OCI-LY3 (cell line): ENCODE data around the gene PIH1D1.

ENCODE experiments used
- EZH2phosphoT487 ChIP-seq: fragments of 200-600 bp; shearing (Covaris generic); IDR thresholded peaks from 2 replicates; pipeline ENCODE4 v1.6.1; 2018; ENCODE audit warnings: antibody characterized with exemption, mixed run types, low read depth
- TF ChIP-seq, protein P1 (sequence below): fragments of 200-600, 300-600 bp; sonication (generic); IDR thresholded peaks from 2 replicates; pipeline ENCODE4 v1.5.1; 2014; ENCODE audit warnings: antibody characterized with exemption, low read length, low read depth

DNA sequence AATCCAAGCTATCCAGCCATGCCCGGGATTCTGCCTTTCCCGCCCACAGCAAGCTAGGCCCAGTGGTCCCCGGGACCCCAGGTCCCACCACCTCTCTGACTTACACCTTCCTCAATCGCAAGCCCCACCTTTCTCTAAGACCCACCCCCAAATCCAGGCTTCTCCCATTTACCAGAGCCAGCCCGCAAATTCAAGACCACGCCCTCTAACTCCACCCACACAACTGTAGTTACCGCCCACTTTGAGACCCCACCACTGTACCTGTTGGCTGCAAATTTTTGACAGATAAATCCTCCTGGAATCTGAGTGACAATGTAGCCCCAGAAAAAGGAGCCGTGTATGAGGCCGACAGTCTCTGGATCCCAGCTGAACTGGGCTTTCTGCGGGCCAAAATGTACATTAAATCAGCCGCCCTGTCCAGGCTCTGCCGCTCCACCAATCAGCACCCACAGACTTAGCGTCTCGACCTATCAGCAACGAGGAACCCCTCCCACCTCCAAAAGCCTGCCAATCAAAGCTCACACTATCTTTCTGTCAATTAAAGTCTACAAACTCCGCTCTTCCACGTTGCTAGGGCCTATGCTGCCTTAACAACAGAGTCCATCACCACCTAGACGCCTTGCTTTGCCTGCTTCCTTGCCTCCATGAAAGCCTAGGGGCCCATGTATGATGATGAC lies 16.6 kb downstream of the PIH1D1 start:
- TF ChIP-seq, protein P1, sequence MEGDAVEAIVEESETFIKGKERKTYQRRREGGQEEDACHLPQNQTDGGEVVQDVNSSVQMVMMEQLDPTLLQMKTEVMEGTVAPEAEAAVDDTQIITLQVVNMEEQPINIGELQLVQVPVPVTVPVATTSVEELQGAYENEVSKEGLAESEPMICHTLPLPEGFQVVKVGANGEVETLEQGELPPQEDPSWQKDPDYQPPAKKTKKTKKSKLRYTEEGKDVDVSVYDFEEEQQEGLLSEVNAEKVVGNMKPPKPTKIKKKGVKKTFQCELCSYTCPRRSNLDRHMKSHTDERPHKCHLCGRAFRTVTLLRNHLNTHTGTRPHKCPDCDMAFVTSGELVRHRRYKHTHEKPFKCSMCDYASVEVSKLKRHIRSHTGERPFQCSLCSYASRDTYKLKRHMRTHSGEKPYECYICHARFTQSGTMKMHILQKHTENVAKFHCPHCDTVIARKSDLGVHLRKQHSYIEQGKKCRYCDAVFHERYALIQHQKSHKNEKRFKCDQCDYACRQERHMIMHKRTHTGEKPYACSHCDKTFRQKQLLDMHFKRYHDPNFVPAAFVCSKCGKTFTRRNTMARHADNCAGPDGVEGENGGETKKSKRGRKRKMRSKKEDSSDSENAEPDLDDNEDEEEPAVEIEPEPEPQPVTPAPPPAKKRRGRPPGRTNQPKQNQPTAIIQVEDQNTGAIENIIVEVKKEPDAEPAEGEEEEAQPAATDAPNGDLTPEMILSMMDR: no peak
- no peak for TF ChIP-seq EZH2phosphoT487
